Right lobe of liver (tissue), 4 donors: ENCODE data around the gene DCST2.

Source experiments
- POLR2A ChIP-seq: fragments of 450-650 bp; IDR thresholded peaks from one replicate; pipeline ENCODE4 v1.6.1; 2017; ENCODE audit warnings: antibody characterized with exemption, mild to moderate bottlenecking
- TF ChIP-seq, protein P1 (sequence below), 4 donors: fragments of 200-600 bp in 3 of 4; fragments of 450-650 bp in 1 of 4; IDR thresholded peaks; one replicate each; pipeline versions ENCODE4 v1.5.1 to v1.8.0; 2016 to 2022; ENCODE audit warnings: antibody characterized with exemption in 4 of 4, mild to moderate bottlenecking in 2 of 4
- donor health status: DM: no; HTN: no; CAD: no.
- donor health status: DM: no; HTN: no; CAD: no.
- donor health status: DM: no; HTN: yes; CAD: no.

GRCh38 chr1:154990276-154990675 lies 43.3 kb downstream of the DCST2 start:
- TF ChIP-seq, protein P1, sequence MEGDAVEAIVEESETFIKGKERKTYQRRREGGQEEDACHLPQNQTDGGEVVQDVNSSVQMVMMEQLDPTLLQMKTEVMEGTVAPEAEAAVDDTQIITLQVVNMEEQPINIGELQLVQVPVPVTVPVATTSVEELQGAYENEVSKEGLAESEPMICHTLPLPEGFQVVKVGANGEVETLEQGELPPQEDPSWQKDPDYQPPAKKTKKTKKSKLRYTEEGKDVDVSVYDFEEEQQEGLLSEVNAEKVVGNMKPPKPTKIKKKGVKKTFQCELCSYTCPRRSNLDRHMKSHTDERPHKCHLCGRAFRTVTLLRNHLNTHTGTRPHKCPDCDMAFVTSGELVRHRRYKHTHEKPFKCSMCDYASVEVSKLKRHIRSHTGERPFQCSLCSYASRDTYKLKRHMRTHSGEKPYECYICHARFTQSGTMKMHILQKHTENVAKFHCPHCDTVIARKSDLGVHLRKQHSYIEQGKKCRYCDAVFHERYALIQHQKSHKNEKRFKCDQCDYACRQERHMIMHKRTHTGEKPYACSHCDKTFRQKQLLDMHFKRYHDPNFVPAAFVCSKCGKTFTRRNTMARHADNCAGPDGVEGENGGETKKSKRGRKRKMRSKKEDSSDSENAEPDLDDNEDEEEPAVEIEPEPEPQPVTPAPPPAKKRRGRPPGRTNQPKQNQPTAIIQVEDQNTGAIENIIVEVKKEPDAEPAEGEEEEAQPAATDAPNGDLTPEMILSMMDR (IDR thresholded peaks at IDR 0.05) = no peak
- no peak for TF ChIP-seq POLR2A
